ENCODE results near the gene PPM1G. TPM values are rescaled to one million over a fixed set of nuclear protein-coding genes. Genes with fewer than 3 reads are reported as not detected.

Gene PPM1G
- total RNA-seq, 1 experiment from 2014 or later, result 140 TPM

DNA sequence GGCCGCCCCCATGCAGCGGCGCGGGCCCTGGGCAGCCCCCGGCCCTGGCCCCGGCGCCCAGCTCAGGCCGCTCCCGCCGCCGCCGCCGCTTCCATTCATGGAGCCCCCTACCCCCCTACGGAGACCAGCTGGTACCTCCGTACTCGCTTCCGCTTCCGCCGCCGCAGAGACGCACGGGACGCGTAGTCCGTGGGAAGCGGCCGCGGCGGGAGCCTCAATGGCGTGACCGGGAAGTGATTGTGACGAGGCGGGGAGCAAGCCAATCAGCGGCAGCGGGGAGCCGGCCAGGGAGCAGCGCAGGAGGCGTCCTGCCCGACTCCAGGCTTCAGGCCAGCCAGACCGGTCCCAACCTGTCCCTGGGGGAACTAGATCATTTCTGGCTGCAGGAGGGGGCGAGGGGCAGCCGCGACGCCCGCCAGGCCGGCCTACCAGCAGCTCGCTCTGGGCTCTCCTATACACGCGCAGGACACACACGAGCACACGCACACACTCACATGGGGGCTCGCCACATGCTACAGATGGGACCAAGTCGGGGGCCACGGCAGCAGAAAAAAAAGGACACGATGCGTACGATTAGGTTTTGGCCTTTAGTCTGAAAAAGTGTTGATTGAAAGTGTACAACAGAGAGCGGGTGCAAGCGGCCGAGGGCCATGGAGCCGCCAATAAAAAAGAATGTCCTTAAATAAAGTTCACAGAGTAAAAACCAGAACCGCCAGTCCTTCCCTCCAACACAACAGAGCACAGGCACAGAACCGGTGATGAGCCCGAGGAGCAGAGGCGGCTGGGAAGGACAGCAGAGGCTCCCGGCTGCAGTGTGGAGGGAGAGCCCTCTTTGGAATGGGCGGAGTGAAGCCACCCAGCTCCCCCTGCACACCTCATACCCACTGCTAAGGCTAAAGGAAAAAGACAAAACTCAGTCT lies 28.5 kb downstream of the PPM1G start, which contains the start of gene ZNF513 (continued):
- TF ChIP-seq EGR1 (IDR thresholded peaks at IDR 0.05; ENCODE audit: low read depth), result peak; percentile 68; the same call in 1 of the 2 replicates
- TF ChIP-seq SIN3A (IDR thresholded peaks at IDR 0.05; ENCODE audit: low read depth), result peak; percentile 43; the same call in 1 of the 2 replicates

DNA sequence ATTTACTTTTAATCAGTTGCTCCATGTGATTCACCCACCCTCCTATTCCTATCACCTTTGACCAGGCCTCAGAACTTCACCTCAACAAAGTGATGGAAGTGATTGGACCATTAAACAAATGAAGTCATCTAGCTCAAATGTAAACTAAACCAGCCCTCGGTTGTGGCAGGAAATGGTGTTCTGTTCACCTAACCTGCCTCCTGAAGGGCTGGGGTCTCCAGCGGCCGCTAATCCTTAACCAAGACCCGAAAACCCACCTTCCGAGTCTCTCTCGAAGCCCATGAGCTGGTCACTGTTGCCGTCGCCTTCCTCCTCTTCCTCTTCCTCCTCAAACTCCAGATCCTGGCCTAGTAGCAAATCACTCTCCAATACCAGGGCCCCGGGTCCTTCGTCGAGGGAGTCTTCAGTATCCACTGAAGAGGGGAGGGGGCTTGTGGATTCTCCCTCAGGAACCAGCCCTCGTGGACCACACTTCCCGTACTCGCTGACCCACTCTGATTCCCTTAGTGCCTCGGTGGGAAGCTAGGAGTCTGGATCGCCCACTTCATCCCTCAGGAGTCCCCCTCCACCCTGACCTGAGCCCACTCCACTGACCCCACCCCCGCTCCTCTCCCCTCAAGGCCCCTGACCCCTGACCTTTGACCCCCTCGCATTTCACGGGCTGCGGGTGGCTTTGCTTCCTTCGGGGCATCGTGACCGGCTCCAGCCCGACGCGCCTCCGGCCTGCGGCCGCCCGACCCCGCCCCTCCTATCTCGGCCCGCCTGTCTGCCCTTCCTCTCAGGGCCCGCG lies 29.4 kb downstream of the PPM1G start:
- intact Hi-C loops (cut with micrococcal nuclease), result loop anchor here (1.0 kb wide), 1 partner anchor 10 kb away; the partner anchor contains the start of genes EIF2B4 and SNX17
- RAD21 ChIA-PET (ENCODE audit: low non-redundant PET in 1 of 2, low total read pairs in 2 of 2, uncharacterized antibody in 2 of 2, unreplicated experiment in 2 of 2), result no interaction called here
- H3K9ac ChIP-seq (ENCODE audit: low read length), result peak overlapping the region; percentile 80
- no peaks in the 10 kb centered on the region for H3K27me3 ChIP-seq (ENCODE audit: insufficient read depth, low read length)
- peak overlapping the region; percentile 99 for H3K4me2 ChIP-seq (ENCODE audit: low read length)
- ATAC-seq (peak; percentile 63), DNase-seq (ENCODE audit: low read depth, low spot score) (no peak)
- no peaks in the 10 kb centered on the region for H3K9me2 ChIP-seq (ENCODE audit: insufficient read depth)
- H3K36me3 ChIP-seq (ENCODE audit: control insufficient read depth in 1 of 2, insufficient read depth in 2 of 2, low read length in 2 of 2), result peaks cover 31 to 59% of the 10 kb centered on the region in 2 experiments; a peak in 3 of 4 replicates
- TSS peak; percentile 25 for BruUV-seq (replicated peaks)
- H3K4me3 ChIP-seq (replicated peaks in 1 of 2; ENCODE audit: low read depth in 1 of 2, low read length in 2 of 2), result peak overlapping the region; percentile 72 to 80
- H3K4me1 ChIP-seq (ENCODE audit: control insufficient read depth in 1 of 2, insufficient read depth in 2 of 2, low read length in 2 of 2), result peaks cover 3 to 27% of the 10 kb centered on the region in 2 experiments; a peak in 3 of 4 replicates
- no peak overlapping the region for H2AFZ ChIP-seq (ENCODE audit: low read depth, low read length, poor library complexity, severe bottlenecking)
- POLR2A ChIA-PET, result interaction anchor here (1.0 to 1.7 kb wide), 3 partner anchors 9 to 14 kb away, joined by 3 to 6 read pairs (median 5); partner anchors contain the start of genes EIF2B4 and SNX17
- no peaks in the 10 kb centered on the region for H4K20me1 ChIP-seq (ENCODE audit: insufficient read depth)
- H3K27ac ChIP-seq (ENCODE audit: low read depth, low read length), result peak overlapping the region; percentile 67
- peaks cover 24% of the 10 kb centered on the region for H3K79me2 ChIP-seq (ENCODE audit: insufficient read depth, low read length)
- no peaks in the 10 kb centered on the region for H3K9me3 ChIP-seq (ENCODE audit: control insufficient read depth in 1 of 2, insufficient read depth in 1 of 2, low read depth in 1 of 2, low read length in 2 of 2)
- CTCF ChIA-PET, result interaction anchor here (1.0 to 2.2 kb wide), 4 partner anchors 9 to 303 kb away, joined by 3 to 7 read pairs (median 6); partner anchors contain the start of gene EIF2B4
- TF ChIP-seq CEBPB (IDR thresholded peaks at IDR 0.05; ENCODE audit: low read depth) (no peak), SRF (IDR thresholded peaks at IDR 0.05; ENCODE audit: low read depth) (no peak), ELF1 (IDR thresholded peaks at IDR 0.05; ENCODE audit: borderline replicate concordance, low read depth) (no peak), SP1 (IDR thresholded peaks at IDR 0.05; ENCODE audit: low read depth) (no peak), YY1 (IDR thresholded peaks at IDR 0.05; ENCODE audit: extremely low read depth, insufficient replicate concordance, low read depth, low read length) (no peak), ZNF274 (IDR thresholded peaks at IDR 0.05; ENCODE audit: low read depth, low read length) (no peak), RAD21 (IDR thresholded peaks at IDR 0.05; ENCODE audit: low read depth) (no peak), JUND (IDR thresholded peaks at IDR 0.05) (no peak), FOSL1 (IDR thresholded peaks at IDR 0.05; ENCODE audit: low read depth) (no peak), SIN3A (IDR thresholded peaks at IDR 0.05; ENCODE audit: low read depth) (no peak), ZFX (IDR thresholded peaks at IDR 0.05) (peak; percentile 59), EGR1 (IDR thresholded peaks at IDR 0.05; ENCODE audit: low read depth) (no peak), POLR2A (IDR thresholded peaks at IDR 0.05; ENCODE audit: borderline replicate concordance, extremely low read depth, insufficient read depth, insufficient read length) (peak; percentile 33), CBX3 (IDR thresholded peaks at IDR 0.05; ENCODE audit: low read depth) (no peak), EZH2phosphoT487 (IDR thresholded peaks at IDR 0.05; ENCODE audit: borderline replicate concordance) (no peak)
- TF ChIP-seq, protein P1, sequence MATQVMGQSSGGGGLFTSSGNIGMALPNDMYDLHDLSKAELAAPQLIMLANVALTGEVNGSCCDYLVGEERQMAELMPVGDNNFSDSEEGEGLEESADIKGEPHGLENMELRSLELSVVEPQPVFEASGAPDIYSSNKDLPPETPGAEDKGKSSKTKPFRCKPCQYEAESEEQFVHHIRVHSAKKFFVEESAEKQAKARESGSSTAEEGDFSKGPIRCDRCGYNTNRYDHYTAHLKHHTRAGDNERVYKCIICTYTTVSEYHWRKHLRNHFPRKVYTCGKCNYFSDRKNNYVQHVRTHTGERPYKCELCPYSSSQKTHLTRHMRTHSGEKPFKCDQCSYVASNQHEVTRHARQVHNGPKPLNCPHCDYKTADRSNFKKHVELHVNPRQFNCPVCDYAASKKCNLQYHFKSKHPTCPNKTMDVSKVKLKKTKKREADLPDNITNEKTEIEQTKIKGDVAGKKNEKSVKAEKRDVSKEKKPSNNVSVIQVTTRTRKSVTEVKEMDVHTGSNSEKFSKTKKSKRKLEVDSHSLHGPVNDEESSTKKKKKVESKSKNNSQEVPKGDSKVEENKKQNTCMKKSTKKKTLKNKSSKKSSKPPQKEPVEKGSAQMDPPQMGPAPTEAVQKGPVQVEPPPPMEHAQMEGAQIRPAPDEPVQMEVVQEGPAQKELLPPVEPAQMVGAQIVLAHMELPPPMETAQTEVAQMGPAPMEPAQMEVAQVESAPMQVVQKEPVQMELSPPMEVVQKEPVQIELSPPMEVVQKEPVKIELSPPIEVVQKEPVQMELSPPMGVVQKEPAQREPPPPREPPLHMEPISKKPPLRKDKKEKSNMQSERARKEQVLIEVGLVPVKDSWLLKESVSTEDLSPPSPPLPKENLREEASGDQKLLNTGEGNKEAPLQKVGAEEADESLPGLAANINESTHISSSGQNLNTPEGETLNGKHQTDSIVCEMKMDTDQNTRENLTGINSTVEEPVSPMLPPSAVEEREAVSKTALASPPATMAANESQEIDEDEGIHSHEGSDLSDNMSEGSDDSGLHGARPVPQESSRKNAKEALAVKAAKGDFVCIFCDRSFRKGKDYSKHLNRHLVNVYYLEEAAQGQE (IDR thresholded peaks at IDR 0.05; ENCODE audit: low read depth), result no peak
- TF ChIP-seq, protein P2, sequence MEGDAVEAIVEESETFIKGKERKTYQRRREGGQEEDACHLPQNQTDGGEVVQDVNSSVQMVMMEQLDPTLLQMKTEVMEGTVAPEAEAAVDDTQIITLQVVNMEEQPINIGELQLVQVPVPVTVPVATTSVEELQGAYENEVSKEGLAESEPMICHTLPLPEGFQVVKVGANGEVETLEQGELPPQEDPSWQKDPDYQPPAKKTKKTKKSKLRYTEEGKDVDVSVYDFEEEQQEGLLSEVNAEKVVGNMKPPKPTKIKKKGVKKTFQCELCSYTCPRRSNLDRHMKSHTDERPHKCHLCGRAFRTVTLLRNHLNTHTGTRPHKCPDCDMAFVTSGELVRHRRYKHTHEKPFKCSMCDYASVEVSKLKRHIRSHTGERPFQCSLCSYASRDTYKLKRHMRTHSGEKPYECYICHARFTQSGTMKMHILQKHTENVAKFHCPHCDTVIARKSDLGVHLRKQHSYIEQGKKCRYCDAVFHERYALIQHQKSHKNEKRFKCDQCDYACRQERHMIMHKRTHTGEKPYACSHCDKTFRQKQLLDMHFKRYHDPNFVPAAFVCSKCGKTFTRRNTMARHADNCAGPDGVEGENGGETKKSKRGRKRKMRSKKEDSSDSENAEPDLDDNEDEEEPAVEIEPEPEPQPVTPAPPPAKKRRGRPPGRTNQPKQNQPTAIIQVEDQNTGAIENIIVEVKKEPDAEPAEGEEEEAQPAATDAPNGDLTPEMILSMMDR (IDR thresholded peaks at IDR 0.05 in 2 of 3, conservative IDR thresholded peaks at IDR 0.05 in 1 of 3; ENCODE audit: borderline replicate concordance in 1 of 3, insufficient read depth in 1 of 3, low read depth in 2 of 3, low read length in 2 of 3), result no peak
- TF ChIP-seq, protein P3, sequence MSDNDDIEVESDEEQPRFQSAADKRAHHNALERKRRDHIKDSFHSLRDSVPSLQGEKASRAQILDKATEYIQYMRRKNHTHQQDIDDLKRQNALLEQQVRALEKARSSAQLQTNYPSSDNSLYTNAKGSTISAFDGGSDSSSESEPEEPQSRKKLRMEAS (IDR thresholded peaks at IDR 0.05), result no peak

Measured in HCT116 (cell line).